Fibroblast of lung (primary cell): ENCODE data around the gene STARD8.

Experiments
- EZH2 ChIP-seq: IDR thresholded peaks from 2 replicates; pipeline ENCODE4 v1.5.1; 2012; ENCODE audit warnings: low read length, control low read depth, mild to moderate bottlenecking; ENCODE audit errors: missing control alignments
- TF ChIP-seq, protein P1 (sequence below), 2 donors: IDR thresholded peaks in 1 of 2; conservative IDR thresholded peaks in 1 of 2; 1 replicate in 1 of 2; 2 replicates in 1 of 2; pipeline ENCODE4 v1.5.1; 2011 to 2012; ENCODE audit warnings: low read length in 2 of 2, control low read depth in 1 of 2, inconsistent platforms in 1 of 2, low read depth in 1 of 2, mild to moderate bottlenecking in 1 of 2

DNA sequence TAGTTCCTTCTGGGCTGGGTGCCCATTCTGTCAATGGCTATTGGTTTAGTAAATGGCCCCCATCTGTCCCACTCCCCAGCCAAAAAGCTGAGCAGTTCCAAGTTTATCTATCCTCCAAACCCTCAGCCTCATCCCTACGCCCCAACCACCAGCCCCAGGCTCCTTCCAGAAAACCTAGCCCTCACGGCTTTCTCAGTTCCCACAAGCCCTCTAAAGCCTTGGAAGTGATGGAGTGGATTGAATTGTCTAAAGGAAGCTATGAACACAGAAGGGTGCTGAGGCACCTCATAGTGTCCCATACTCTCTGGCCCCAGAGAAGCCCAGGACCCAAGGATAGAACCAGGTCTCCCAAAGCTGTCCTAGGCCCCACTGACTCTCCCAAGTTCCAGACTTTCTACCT lies 105.8 kb downstream of the STARD8 start:
- TF ChIP-seq, protein P1, sequence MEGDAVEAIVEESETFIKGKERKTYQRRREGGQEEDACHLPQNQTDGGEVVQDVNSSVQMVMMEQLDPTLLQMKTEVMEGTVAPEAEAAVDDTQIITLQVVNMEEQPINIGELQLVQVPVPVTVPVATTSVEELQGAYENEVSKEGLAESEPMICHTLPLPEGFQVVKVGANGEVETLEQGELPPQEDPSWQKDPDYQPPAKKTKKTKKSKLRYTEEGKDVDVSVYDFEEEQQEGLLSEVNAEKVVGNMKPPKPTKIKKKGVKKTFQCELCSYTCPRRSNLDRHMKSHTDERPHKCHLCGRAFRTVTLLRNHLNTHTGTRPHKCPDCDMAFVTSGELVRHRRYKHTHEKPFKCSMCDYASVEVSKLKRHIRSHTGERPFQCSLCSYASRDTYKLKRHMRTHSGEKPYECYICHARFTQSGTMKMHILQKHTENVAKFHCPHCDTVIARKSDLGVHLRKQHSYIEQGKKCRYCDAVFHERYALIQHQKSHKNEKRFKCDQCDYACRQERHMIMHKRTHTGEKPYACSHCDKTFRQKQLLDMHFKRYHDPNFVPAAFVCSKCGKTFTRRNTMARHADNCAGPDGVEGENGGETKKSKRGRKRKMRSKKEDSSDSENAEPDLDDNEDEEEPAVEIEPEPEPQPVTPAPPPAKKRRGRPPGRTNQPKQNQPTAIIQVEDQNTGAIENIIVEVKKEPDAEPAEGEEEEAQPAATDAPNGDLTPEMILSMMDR (conservative IDR thresholded peaks at IDR 0.05 in 1 of 2, IDR thresholded peaks at IDR 0.05 in 1 of 2; ENCODE audit: low read depth in 1 of 2, low read length in 2 of 2): no peak
- TF ChIP-seq EZH2: no peak
